Activated CD4-positive, CD25-positive, alpha-beta regulatory T cell treated with anti-CD3 and anti-CD28 coated beads, Interleukin-2, amount 50 U/mL, for 72 hours (primary cell): Measurements from ENCODE around the gene GGT5.
A peak's percentile ranks its signal among the peaks of the same experiment; 100 is the strongest.
"Not testable (repeated sequence)": the region's sequence is repeated elsewhere in the genome, so short reads cannot be mapped to it uniquely, and the experiment has no call there.

Experiments used
- DNase-seq: peaks from one replicate; pipeline ENCODE4 v3.0.0; 2021

Gene GGT5

GRCh38 chr22:24201681-24202614 is 42.9 kb downstream of the GGT5 start:
- no peak for DNase-seq

GRCh38 chr22:24200619-24201212 is 44.2 kb downstream of the GGT5 start:
- DNase-seq: no peak

GRCh38 chr22:24198682-24199052 is 46.2 kb downstream of the GGT5 start:
- DNase-seq: no peak

- no peak for DNase-seq
Observed at GRCh38 chr22:24191893-24192292, 53.0 kb downstream of the GGT5 start.

- DNase-seq: no peak
Observed at GRCh38 chr22:24191381-24191841, 53.5 kb downstream of the GGT5 start.

GRCh38 chr22:24190596-24191208 is 54.2 kb downstream of the GGT5 start:
- DNase-seq: no peak

- no peak for DNase-seq
Observed at GRCh38 chr22:24190159-24190540, 54.7 kb downstream of the GGT5 start.

- DNase-seq: peak; percentile 49
Observed at GRCh38 chr22:24189249-24190158, 55.4 kb downstream of the GGT5 start.

GRCh38 chr22:24188705-24189248 is 56.1 kb downstream of the GGT5 start:
- DNase-seq: no peak

GRCh38 chr22:24187731-24188644 is 56.9 kb downstream of the GGT5 start:
- peak; percentile 23 for DNase-seq

GRCh38 chr22:24186892-24187670 is 57.8 kb downstream of the GGT5 start:
- peak; percentile 27 for DNase-seq

- DNase-seq: peak; percentile 29
Observed at GRCh38 chr22:24186352-24186740, 58.5 kb downstream of the GGT5 start.

GRCh38 chr22:24185501-24186351 is 59.2 kb downstream of the GGT5 start:
- DNase-seq: peak; percentile 29

GRCh38 chr22:24185001-24185500 is 59.8 kb downstream of the GGT5 start:
- no peak for DNase-seq

- DNase-seq: no peak
Observed at GRCh38 chr22:24184057-24184798, 60.7 kb downstream of the GGT5 start.

- DNase-seq: no peak
Observed at GRCh38 chr22:24183321-24184031, 61.4 kb downstream of the GGT5 start.

GRCh38 chr22:24182900-24183246 is 62.0 kb downstream of the GGT5 start:
- not testable (repeated sequence) for DNase-seq
